OCI-LY1 (cell line): ENCODE measurements around the gene KCNA10.

Source experiments
- H2AFZ ChIP-seq: fragments of 200-600 bp; sonication (generic), shearing (Covaris generic); 2 replicates; pipeline ENCODE4 v1.6.0; 2014; ENCODE audit warnings: antibody characterized with exemption, mild to moderate bottlenecking, low read length
- H3F3A ChIP-seq: fragments of 200-600 bp; sonication (generic), shearing (Covaris generic); 2 replicates; pipeline ENCODE4 v1.6.0; 2014; ENCODE audit warnings: mild to moderate bottlenecking, antibody characterized with exemption, low read length, moderate library complexity; ENCODE audit not compliant: insufficient read depth
- H3K27ac ChIP-seq: fragments of 200-600 bp; sonication (generic); 2 replicates; pipeline ENCODE4 v1.5.1; 2014; ENCODE audit warnings: low read length, mixed run types, mild to moderate bottlenecking, low read depth; ENCODE audit not compliant: poor library complexity, severe bottlenecking
- H3K27me3 ChIP-seq: fragments of 200-600 bp; sonication (generic); 2 replicates; pipeline ENCODE4 v1.6.0; 2014; ENCODE audit warnings: antibody characterized with exemption, mild to moderate bottlenecking, low read length, moderate library complexity; ENCODE audit not compliant: insufficient read depth
- H3K36me3 ChIP-seq: fragments of 200-600 bp; sonication (generic); 2 replicates; pipeline ENCODE4 v1.6.1; 2014; ENCODE audit warnings: mild to moderate bottlenecking, antibody characterized with exemption, low read length, moderate library complexity, mixed read lengths; ENCODE audit not compliant: insufficient read depth
- H3K4me1 ChIP-seq: fragments of 200-600 bp; sonication (generic); 2 replicates; pipeline ENCODE4 v1.5.1; 2014; ENCODE audit warnings: mild to moderate bottlenecking, low read length, moderate library complexity; ENCODE audit not compliant: insufficient read depth, severe bottlenecking
- H3K4me2 ChIP-seq: fragments of 200-600 bp; sonication (generic), shearing (Covaris generic); 2 replicates; pipeline ENCODE4 v1.6.1; 2014; ENCODE audit warnings: low read length
- H3K4me3 ChIP-seq: fragments of 200-600 bp; sonication (generic); 2 replicates; pipeline ENCODE4 v1.5.1; 2014; ENCODE audit warnings: low read length, low read depth, mild to moderate bottlenecking, mixed read lengths; ENCODE audit not compliant: poor library complexity, severe bottlenecking
- H3K79me2 ChIP-seq: fragments of 200-600 bp; shearing (Covaris generic); 2 replicates; pipeline ENCODE4 v1.6.1; 2016; ENCODE audit warnings: mixed run types, low read length, mixed read lengths; ENCODE audit not compliant: insufficient read depth
- H3K9ac ChIP-seq: fragments of 200-600 bp; sonication (generic), shearing (Covaris generic); 2 replicates; pipeline ENCODE4 v1.6.1; 2014; ENCODE audit warnings: mild to moderate bottlenecking, low read length, mixed read lengths
- H3K9me2 ChIP-seq: fragments of 200-600 bp; sonication (generic), shearing (Covaris generic); 2 replicates; pipeline ENCODE4 v1.6.1; 2014; ENCODE audit warnings: low read depth, mild to moderate bottlenecking, low read length, mixed read lengths
- H3K9me3 ChIP-seq: fragments of 200-600 bp; shearing (Covaris generic); 2 replicates; pipeline ENCODE4 v1.6.1; 2014; ENCODE audit warnings: low read length, mixed read lengths
- H4K20me1 ChIP-seq: fragments of 200-600 bp; sonication (generic), shearing (Covaris generic); 2 replicates; pipeline ENCODE4 v1.6.0; 2016; ENCODE audit warnings: mild to moderate bottlenecking, low read length; ENCODE audit not compliant: insufficient read depth
- CTCF ChIP-seq: fragments of 200-600 bp; sonication (generic), shearing (Covaris generic); IDR thresholded peaks from 2 replicates; pipeline ENCODE4 v1.5.1; 2017; ENCODE audit warnings: mild to moderate bottlenecking, antibody characterized with exemption, low read length, moderate library complexity, mixed read lengths
- EZH2 ChIP-seq: fragments of 200-600 bp; sonication (generic), shearing (Covaris generic); IDR thresholded peaks from 2 replicates; pipeline ENCODE4 v1.8.0; 2017; ENCODE audit warnings: borderline replicate concordance, mixed run types, mild to moderate bottlenecking, antibody characterized with exemption, low read length, moderate library complexity, mixed read lengths

The KCNA10 gene

GRCh38 chr1:110483308-110483685 lies 35.7 kb downstream of the KCNA10 start:
- no peak overlapping the region for H3K4me2 ChIP-seq

GRCh38 chr1:110482662-110483307 lies 36.2 kb downstream of the KCNA10 start:
- Histone ChIP-seq H3K9me3 (no peaks in the 10 kb centered on the region), H3K36me3 (no peaks in the 10 kb centered on the region), H3K27me3 (peaks cover 7% of the 10 kb centered on the region; the same call in 1 of the 2 replicates), H3K4me3 (no peak overlapping the region), H3K4me2 (no peak overlapping the region), H2AFZ (no peak overlapping the region), H3K4me1 (no peaks in the 10 kb centered on the region), H3K9me2 (no peaks in the 10 kb centered on the region), H3K9ac (no peak overlapping the region), H3F3A (no peaks in the 10 kb centered on the region), H4K20me1 (no peaks in the 10 kb centered on the region), H3K79me2 (no peaks in the 10 kb centered on the region), H3K27ac (no peak overlapping the region)
- TF ChIP-seq CTCF, result no peak

More at GRCh38 chr1:110483308-110483685, 35.7 kb downstream of the KCNA10 start:
- Histone ChIP-seq H3K9me2 (no peaks in the 10 kb centered on the region), H2AFZ (no peak overlapping the region), H3K4me1 (no peaks in the 10 kb centered on the region), H3K79me2 (no peaks in the 10 kb centered on the region), H3K4me3 (no peak overlapping the region), H3K27me3 (peaks cover 7% of the 10 kb centered on the region; the same call in 1 of the 2 replicates), H3K9ac (no peak overlapping the region), H3K27ac (no peak overlapping the region), H3F3A (no peaks in the 10 kb centered on the region), H3K36me3 (no peaks in the 10 kb centered on the region), H4K20me1 (no peaks in the 10 kb centered on the region), H3K9me3 (no peaks in the 10 kb centered on the region)
- TF ChIP-seq CTCF, result no peak
- no peak for TF ChIP-seq EZH2

GRCh38 chr1:110481968-110482623 lies 36.9 kb downstream of the KCNA10 start:
- no peaks in the 10 kb centered on the region for H3F3A ChIP-seq
- H3K27me3 ChIP-seq, result peaks cover 7% of the 10 kb centered on the region; the same call in 1 of the 2 replicates
- no peak for TF ChIP-seq EZH2
- TF ChIP-seq CTCF, result no peak
- no peak overlapping the region for H3K9ac ChIP-seq
- no peak overlapping the region for H3K4me2 ChIP-seq
- no peaks in the 10 kb centered on the region for H3K4me1 ChIP-seq
- no peaks in the 10 kb centered on the region for H3K9me3 ChIP-seq
- no peak overlapping the region for H3K4me3 ChIP-seq
- no peaks in the 10 kb centered on the region for H3K36me3 ChIP-seq
- H3K9me2 ChIP-seq, result no peaks in the 10 kb centered on the region
- no peak overlapping the region for H3K27ac ChIP-seq
- H3K79me2 ChIP-seq, result no peaks in the 10 kb centered on the region
- H4K20me1 ChIP-seq, result no peaks in the 10 kb centered on the region
- no peak overlapping the region for H2AFZ ChIP-seq
